Measurements from ENCODE around the gene ABT1.

DNA sequence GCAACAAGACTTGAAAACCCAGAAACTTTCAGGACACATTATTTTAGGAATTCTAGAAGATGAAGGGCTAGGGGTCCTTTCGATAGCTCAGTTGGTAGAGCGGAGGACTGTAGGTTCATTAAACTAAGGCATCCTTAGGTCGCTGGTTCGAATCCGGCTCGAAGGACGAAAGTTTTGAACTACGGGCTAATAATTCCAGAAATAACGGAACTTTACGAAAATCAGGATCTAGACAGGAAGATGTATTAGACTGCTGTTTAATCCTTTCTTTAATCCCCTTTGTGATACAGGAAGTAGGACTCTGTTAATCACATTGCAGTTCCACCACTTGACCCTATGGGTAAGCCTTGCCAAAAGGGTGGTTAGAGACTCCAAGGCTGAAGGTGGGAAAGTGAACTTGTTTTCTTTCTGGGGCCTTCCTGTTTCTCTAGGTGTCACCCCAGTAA is 21.2 kb upstream of the ABT1 start:
- TF ChIP-seq, protein P1, sequence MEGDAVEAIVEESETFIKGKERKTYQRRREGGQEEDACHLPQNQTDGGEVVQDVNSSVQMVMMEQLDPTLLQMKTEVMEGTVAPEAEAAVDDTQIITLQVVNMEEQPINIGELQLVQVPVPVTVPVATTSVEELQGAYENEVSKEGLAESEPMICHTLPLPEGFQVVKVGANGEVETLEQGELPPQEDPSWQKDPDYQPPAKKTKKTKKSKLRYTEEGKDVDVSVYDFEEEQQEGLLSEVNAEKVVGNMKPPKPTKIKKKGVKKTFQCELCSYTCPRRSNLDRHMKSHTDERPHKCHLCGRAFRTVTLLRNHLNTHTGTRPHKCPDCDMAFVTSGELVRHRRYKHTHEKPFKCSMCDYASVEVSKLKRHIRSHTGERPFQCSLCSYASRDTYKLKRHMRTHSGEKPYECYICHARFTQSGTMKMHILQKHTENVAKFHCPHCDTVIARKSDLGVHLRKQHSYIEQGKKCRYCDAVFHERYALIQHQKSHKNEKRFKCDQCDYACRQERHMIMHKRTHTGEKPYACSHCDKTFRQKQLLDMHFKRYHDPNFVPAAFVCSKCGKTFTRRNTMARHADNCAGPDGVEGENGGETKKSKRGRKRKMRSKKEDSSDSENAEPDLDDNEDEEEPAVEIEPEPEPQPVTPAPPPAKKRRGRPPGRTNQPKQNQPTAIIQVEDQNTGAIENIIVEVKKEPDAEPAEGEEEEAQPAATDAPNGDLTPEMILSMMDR (conservative IDR thresholded peaks at IDR 0.05; ENCODE audit: low read length): no peak
- TF ChIP-seq EZH2phosphoT487 (IDR thresholded peaks at IDR 0.05; ENCODE audit: borderline replicate concordance, low read depth, low read length): no peak
